SK-N-SH (cell line): ENCODE measurements around the gene TRMT1. TPM values are rescaled to one million over a fixed set of nuclear protein-coding genes. Genes with fewer than 3 reads are reported as not detected.

Experiments used
- CHD2 ChIP-seq: fragments of 150-350 bp; IDR thresholded peaks from 2 replicates; pipeline ENCODE4 v1.6.1; 2018; ENCODE audit warnings: low read length; ENCODE audit not compliant: partially characterized antibody
- ELF1 ChIP-seq: IDR thresholded peaks from 2 replicates; pipeline ENCODE4 v1.4.0; 2012
- EP300 ChIP-seq, 2 experiments: IDR thresholded peaks; 2 replicates each; pipeline versions ENCODE4 v1.4.0 to v1.6.1; 2012; ENCODE audit warnings: borderline replicate concordance in 1 of 2, low read depth in 1 of 2, low read length in 1 of 2
- GABPA ChIP-seq: IDR thresholded peaks from 2 replicates; pipeline ENCODE4 v1.4.0; 2012; ENCODE audit warnings: low read depth, mild to moderate bottlenecking
- GATA2 ChIP-seq: sonication (generic); formaldehyde crosslinking; IDR thresholded peaks from 2 replicates; pipeline ENCODE4 v1.5.0; 2020; ENCODE audit warnings: mild to moderate bottlenecking, missing genetic modification reagents
- IRF3 ChIP-seq: fragments of 150-350 bp; IDR thresholded peaks from 2 replicates; pipeline ENCODE4 v1.6.1; 2016; ENCODE audit warnings: mild to moderate bottlenecking, low read depth, low read length
- MXI1 ChIP-seq: IDR thresholded peaks from 2 replicates; pipeline ENCODE4 v1.6.1; 2012; ENCODE audit warnings: mild to moderate bottlenecking, low read depth, low read length, improper control_type of control experiment
- POLR2AphosphoS5 ChIP-seq: IDR thresholded peaks from 2 replicates; pipeline ENCODE4 v1.6.1; 2012; ENCODE audit warnings: low read depth, low read length
- RAD21 ChIP-seq: IDR thresholded peaks from 2 replicates; pipeline ENCODE4 v1.6.1; 2012; ENCODE audit warnings: mild to moderate bottlenecking, low read length
- RCOR1 ChIP-seq: fragments of 150-350 bp; IDR thresholded peaks from 2 replicates; pipeline ENCODE4 v1.6.1; 2017; ENCODE audit warnings: antibody characterized with exemption, low read length
- RXRA ChIP-seq: IDR thresholded peaks from 2 replicates; pipeline ENCODE4 v1.4.0; 2012; ENCODE audit warnings: low read depth, mild to moderate bottlenecking, borderline replicate concordance
- SIN3A ChIP-seq: IDR thresholded peaks from 2 replicates; pipeline ENCODE4 v1.6.1; 2012; ENCODE audit warnings: low read depth, mild to moderate bottlenecking, low read length, moderate library complexity, borderline replicate concordance
- SMC3 ChIP-seq: IDR thresholded peaks from 2 replicates; pipeline ENCODE4 v1.6.1; 2012; ENCODE audit warnings: low read depth, low read length, improper control_type of control experiment
- TAF1 ChIP-seq: IDR thresholded peaks from 2 replicates; pipeline ENCODE4 v1.6.1; 2012; ENCODE audit warnings: low read depth, mild to moderate bottlenecking, low read length, moderate library complexity, borderline replicate concordance
- TCF12 ChIP-seq: IDR thresholded peaks from 2 replicates; pipeline ENCODE4 v1.4.0; 2012
- TEAD4 ChIP-seq: IDR thresholded peaks from 2 replicates; pipeline ENCODE4 v1.4.0; 2012; ENCODE audit warnings: mild to moderate bottlenecking, borderline replicate concordance; ENCODE audit not compliant: insufficient read depth
- USF1 ChIP-seq: IDR thresholded peaks from 2 replicates; pipeline ENCODE4 v1.4.0; 2012; ENCODE audit warnings: low read depth, borderline replicate concordance
- USF2 ChIP-seq: fragments of 150-350 bp; IDR thresholded peaks from 2 replicates; pipeline ENCODE4 v1.6.1; 2017; ENCODE audit warnings: antibody characterized with exemption, low read length, low read depth, borderline replicate concordance
- YY1 ChIP-seq: IDR thresholded peaks from 2 replicates; pipeline ENCODE4 v1.4.0; 2012; ENCODE audit warnings: low read depth, mild to moderate bottlenecking
- ZBTB33 ChIP-seq: IDR thresholded peaks from 2 replicates; pipeline ENCODE4 v1.4.0; 2012; ENCODE audit warnings: low read depth, borderline replicate concordance
- polyA plus RNA-seq, 3 experiments: library from polyadenylated mRNA; depleted of rRNA; stranded (reverse); fragments of >200 nt; gene quantifications; 2 replicates each; pipeline ENCODE4 v1.2.3, GENCODE V29; 2012

Gene TRMT1
- polyA plus RNA-seq, 1 of the 3 experiments (the other 2 are of a cell fraction), result 64.9 TPM

GRCh38 chr19:13154911-13155471 lies 38.5 kb upstream of the TRMT1 start (continued):
- TF ChIP-seq TCF12 (no peak), GATA2 (CRISPR knock-in tag) (no peak), CHD2 (no peak), POLR2AphosphoS5 (0 out of 2 replicates have a peak, but pooled peaks have one; percentile 34), IRF3 (no peak), MXI1 (peak; percentile 14; the same call in 1 of the 2 replicates), TAF1 (no peak), ZBTB33 (no peak), RXRA (no peak), YY1 (no peak), TEAD4 (no peak), EP300 (IDR thresholded peaks at IDR 0.05; ENCODE audit: borderline replicate concordance in 1 of 2, low read depth in 1 of 2, low read length in 1 of 2) (no peak), SIN3A (no peak), SMC3 (no peak), RCOR1 (no peak), USF1 (peak; percentile 29; the same call in 1 of the 2 replicates), ELF1 (0 out of 2 replicates have a peak, but pooled peaks have one; percentile 14), RAD21 (no peak; the same call in 1 of the 2 replicates), USF2 (no peak), GABPA (no peak)
